RWPE2 (cell line): Measurements from ENCODE around the gene IFI27.

Source experiments
- ATAC-seq: fragments of 200-7000 bp; cut with Tn5 transposase; 3 replicates; pipeline ENCODE4 v1.9.1; 2021; ENCODE audit warnings: low read depth
- DNase-seq: peaks from one replicate; pipeline ENCODE4 v3.0.0-alpha.2; 2020; ENCODE audit warnings: low spot score
- H3K27ac ChIP-seq: fragments of 450-650 bp; 2 replicates; pipeline ENCODE4 v1.5.1; 2017; ENCODE audit warnings: mild to moderate bottlenecking; ENCODE audit not compliant: poor library complexity, severe bottlenecking
- H3K27me3 ChIP-seq: fragments of 250-450 bp; sonication (Bioruptor Pico); 2 replicates; pipeline ENCODE4 v1.5.1; 2021; ENCODE audit warnings: mild to moderate bottlenecking, moderate library complexity; ENCODE audit not compliant: insufficient read depth, poor library complexity, severe bottlenecking
- H3K36me3 ChIP-seq: fragments of 250-450 bp; sonication (Bioruptor Pico); 2 replicates; pipeline ENCODE4 v1.5.1; 2020; ENCODE audit warnings: low read depth, mild to moderate bottlenecking, moderate library complexity
- H3K4me1 ChIP-seq: fragments of 250-450 bp; sonication (Bioruptor Pico); 2 replicates; pipeline ENCODE4 v1.5.1; 2021; ENCODE audit warnings: mild to moderate bottlenecking, moderate library complexity; ENCODE audit not compliant: insufficient read depth, poor library complexity, severe bottlenecking
- H3K4me3 ChIP-seq: fragments of 250-450 bp; sonication (Bioruptor Pico); 2 replicates; pipeline ENCODE4 v1.5.1; 2021; ENCODE audit warnings: mild to moderate bottlenecking, moderate library complexity; ENCODE audit not compliant: severe bottlenecking
- H3K9me3 ChIP-seq: fragments of 250-450 bp; sonication (Bioruptor Pico); 2 replicates; pipeline ENCODE4 v1.5.1; 2021; ENCODE audit warnings: mild to moderate bottlenecking, moderate library complexity; ENCODE audit not compliant: severe bottlenecking
- CTCF ChIP-seq: fragments of 450-650 bp; IDR thresholded peaks from one replicate; pipeline ENCODE4 v1.5.1; 2017; ENCODE audit warnings: mild to moderate bottlenecking, moderate library complexity; ENCODE audit not compliant: poor library complexity, severe bottlenecking

IFI27 gene

DNA sequence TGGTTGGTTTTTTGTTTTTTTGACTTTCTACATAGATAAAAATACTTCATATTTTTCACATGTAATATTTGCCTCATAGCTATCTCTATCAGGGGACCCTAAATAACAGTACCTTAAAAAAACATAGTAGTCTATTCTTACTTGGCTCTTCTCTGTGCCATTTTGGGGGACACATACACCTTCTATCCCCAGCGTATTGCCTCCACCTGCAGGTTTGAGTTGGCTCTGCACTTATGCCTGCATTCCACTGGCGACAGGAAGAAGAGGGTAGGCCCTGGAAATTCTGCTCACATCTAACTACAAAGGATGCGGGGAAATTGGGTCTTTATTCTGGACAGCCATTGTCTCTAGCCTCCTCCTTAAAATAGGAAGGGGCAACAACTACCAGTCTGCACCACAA is 32.7 kb downstream of the IFI27 start:
- no peaks in the 10 kb centered on the region for H3K27me3 ChIP-seq
- H3K27ac ChIP-seq: no peak overlapping the region
- ATAC-seq (peak; percentile 49; the same call in 2 of the 3 replicates), DNase-seq (no peak)
- TF ChIP-seq CTCF: peak; percentile 40
- H3K4me3 ChIP-seq: no peak overlapping the region
- peaks cover 7% of the 10 kb centered on the region for H3K4me1 ChIP-seq
- no peaks in the 10 kb centered on the region for H3K9me3 ChIP-seq
- no peaks in the 10 kb centered on the region for H3K36me3 ChIP-seq

GRCh38 chr14:94143711-94144110 is 33.2 kb downstream of the IFI27 start:
- no peaks in the 10 kb centered on the region for H3K27me3 ChIP-seq
- H3K9me3 ChIP-seq: no peaks in the 10 kb centered on the region
- no peaks in the 10 kb centered on the region for H3K36me3 ChIP-seq
- no peak overlapping the region for H3K27ac ChIP-seq
- H3K4me1 ChIP-seq: peaks cover 7% of the 10 kb centered on the region
- no peak for TF ChIP-seq CTCF
- DNase-seq (no peak), ATAC-seq (no peak)
- no peak overlapping the region for H3K4me3 ChIP-seq

DNA sequence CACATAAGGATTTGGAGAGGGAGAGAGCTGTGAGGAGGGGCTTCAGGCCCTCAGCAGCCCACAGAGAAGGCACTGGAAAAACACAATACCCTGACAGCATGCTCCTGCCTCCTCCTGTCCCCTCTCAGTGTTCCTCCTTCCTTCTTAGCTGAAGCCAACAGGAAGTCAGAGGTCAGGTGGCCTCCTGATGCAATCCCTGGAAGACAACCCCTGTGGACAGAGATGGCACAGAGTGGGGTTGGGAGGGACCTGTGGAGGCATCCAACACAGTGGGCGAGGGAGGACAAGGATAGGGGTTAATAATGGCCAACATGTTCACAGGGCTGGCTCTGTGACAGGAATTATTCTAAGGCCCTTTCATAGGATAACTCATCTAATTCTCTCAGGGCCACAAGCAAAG is 34.2 kb downstream of the IFI27 start:
- ATAC-seq: no peak
- H3K27me3 ChIP-seq: no peaks in the 10 kb centered on the region
- no peak for DNase-seq
- H3K4me3 ChIP-seq: no peak overlapping the region
- no peak overlapping the region for H3K27ac ChIP-seq
- TF ChIP-seq CTCF: no peak
- H3K9me3 ChIP-seq: no peaks in the 10 kb centered on the region
- peaks cover 7% of the 10 kb centered on the region for H3K4me1 ChIP-seq
- no peaks in the 10 kb centered on the region for H3K36me3 ChIP-seq

DNA sequence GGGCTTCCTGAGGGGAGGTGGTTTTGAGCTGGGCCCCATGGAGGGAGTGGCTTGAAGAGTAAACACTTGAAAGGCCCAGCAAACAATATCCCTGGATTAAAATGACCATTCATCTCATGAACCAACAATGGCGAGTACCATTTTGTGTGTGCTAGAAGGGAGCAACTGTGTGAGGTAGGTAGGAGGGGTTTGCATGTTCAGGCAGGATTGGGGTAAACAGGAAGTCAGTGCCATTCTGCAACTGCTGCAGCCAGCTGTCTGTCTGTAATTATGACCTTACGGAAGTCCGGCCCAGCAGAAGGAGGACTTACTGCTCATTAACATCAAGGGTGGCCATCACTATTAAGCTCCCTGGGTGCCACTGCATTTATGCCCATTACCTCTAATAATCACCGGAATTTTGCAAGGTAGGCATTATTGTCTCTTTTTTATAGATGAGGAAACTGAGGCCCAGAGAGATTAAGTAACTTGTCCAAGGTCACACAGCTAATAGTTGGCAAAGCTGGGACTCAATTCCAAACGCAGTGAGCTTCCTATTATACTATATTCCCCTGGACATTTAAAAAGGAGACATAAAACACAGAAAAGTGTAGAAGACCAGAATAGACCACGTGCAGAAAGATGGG is 35.5 kb downstream of the IFI27 start:
- no peak for DNase-seq
- H3K27ac ChIP-seq: no peak overlapping the region

More for the DNA sequence above, 35.5 kb downstream of the IFI27 start:
- Histone ChIP-seq H3K9me3 (no peaks in the 10 kb centered on the region), H3K4me1 (peaks cover 7% of the 10 kb centered on the region), H3K27me3 (no peaks in the 10 kb centered on the region), H3K36me3 (no peaks in the 10 kb centered on the region), H3K4me3 (no peak overlapping the region)
- no peak for TF ChIP-seq CTCF
- ATAC-seq: peak; percentile 35; the same call in 2 of the 3 replicates
